GM20431 (cell line): ENCODE results near the gene ZMAT5.

Source experiments
- in situ Hi-C: fragments of 300-500 bp; cut with MseI, MboI; formaldehyde crosslinking; loops from one replicate; pipeline ENCODE4 v1.15.0; 2020; ENCODE audit warnings: low sequenced_read_pairs; ENCODE audit not compliant: unreplicated experiment

The ZMAT5 gene

DNA sequence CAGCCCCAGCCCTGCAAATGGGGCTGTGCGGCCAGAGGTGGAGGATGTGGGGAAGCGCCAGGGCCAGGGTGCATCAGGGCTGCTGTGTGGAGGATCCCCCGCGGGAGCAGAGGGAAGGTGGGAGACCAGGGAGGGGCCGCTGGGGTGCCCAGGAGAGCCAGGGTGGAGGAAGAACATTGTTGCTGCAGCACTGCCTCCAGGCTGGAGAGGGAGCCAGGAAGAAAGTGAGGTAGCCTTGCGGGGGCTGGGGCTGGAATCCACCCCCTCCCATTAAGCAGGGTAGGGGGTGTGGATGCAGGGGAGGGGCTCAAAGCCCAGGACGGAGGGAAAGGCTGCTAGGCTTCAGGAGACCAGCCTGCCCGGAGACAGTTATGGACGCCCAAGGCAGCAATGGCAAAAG is 32.0 kb downstream of the ZMAT5 start:
- in situ Hi-C loops = no loop called here

DNA sequence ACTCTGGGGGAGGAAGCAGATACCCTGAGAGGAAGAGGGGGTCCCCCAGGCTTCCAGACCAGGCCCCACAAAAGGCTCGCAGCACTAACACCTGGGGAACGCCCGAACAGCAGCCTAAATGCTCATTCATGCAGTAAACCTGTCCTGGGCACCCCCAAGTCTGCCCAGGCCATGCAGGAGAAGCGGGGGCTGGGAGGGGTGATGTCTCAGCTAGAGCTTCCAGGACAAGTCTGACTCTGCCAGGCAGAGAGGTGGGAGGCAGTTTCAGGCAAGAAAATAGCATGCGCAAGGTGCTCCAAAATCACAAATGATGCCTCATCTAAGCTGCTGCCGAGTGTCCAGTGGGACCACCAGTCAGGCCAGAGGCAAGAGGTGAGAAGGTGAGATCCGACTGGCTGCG is 32.4 kb downstream of the ZMAT5 start:
- in situ Hi-C loops = no loop called here

DNA sequence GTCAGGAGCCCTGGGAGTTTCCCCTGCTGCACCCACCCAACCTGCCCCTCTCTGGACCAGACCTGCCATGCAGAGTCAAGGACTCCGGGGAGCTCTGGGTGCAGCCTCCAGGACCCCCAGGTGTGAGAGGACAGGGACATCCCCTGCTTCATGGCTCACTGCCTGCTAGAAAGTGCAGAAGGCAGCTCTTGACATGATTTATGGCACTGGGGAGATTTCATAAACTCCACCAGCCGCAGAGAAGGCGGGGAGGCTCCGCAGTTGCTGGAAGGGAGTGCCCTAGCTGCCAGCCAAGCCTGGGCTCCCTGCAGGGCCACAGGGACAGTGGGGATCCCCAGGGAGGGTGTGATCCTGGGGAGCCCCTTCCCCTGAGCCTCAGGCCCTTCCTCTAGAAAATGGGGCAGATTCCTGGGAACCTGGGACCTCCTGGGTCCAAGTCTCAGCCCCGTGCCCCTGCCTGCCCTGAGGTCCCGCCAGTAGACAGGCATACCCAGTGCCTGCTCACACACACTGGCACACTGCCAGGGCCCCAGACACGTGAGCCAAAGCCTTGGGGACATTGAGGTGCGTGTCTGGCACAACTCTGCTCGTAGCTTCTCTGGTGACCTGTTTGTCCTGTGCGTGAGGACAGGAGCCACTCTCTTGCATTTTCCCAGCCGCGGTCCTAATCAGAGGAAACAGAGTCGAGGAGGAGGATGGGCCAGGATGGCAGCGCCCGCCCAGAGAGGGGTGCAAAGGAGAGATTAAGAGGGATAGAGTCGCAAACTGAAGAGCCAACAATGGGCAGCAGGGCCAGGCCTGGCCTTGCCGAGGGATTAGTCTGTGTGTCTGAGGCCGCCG is 33.2 kb downstream of the ZMAT5 start:
- in situ Hi-C loops = no loop called here

DNA sequence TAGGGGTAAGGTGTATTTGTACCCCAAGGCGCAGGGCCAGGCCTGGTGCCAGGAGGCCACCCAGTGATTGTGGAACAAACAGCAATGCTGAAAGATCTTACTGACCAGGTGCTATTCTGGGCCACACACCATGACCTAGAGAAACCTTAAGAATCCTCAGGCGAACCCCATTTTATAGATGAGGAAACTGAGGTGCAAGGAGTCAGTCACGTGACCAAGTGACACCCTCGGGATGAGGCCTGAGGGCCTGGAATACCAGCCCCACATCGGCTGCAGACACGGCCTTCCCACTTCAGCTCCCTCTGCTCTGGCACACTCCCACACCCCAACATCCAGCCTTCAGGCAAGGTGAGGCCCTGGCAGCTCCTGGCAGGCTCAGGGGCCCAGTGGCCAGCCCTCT is 33.9 kb downstream of the ZMAT5 start:
- in situ Hi-C loops = no loop called here

DNA sequence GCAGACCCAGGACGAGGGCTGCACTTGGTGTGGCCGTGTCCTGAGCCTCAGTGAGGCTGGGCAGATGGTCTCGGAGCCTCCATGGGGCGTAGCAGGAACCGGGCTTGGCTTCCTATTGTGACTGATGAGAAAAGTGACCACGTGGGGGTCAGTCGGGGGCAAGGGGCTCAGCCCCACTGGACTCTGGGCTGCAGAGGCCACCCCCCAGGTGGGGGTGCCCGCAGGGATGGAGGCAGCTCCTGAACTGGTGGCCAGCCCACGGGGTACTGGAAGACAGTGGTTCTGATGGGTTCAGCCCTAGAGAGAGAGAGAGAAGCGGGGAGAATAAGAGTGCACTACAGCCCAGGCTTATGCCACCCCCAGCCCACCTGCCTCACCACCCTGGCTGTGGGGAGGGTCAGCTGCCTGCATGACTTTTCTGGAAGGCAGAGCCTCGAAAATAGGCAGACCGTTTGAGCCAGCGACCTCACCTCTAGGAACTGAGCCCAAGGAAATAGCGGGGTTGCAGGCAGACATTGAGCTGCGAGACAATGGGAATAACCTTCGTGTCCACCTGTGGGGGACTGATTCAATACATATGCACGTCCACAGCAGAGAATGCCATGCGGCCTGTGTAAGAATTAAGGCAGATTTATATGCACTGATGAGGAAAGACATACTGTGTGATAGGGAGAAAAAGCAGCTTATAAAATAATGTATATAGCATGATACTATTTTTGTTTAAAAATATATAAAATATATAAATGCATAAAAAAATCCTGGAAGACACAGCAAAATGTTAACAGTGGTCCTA is 35.6 kb downstream of the ZMAT5 start:
- in situ Hi-C loops = no loop called here

DNA sequence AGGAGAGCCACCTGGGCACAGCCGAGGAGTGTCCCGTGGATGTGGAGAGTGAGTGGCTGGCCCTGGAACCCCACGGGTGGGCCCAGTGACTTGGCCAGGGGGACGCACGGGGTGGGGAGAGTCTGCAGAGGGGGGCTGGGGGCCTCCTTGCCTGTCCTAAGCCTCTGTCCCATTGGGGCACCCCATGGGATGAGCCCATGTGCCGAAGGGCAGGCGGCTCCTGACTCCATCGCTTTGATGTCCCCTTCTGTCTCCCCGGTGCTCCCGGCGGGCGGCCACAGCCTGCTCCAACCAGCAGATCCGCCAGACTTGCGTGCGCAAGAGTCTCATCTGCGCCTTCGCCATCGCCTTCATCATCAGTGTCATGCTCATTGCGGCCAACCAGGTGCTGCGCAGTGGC is 37.6 kb downstream of the ZMAT5 start:
- in situ Hi-C loops = no loop called here

DNA sequence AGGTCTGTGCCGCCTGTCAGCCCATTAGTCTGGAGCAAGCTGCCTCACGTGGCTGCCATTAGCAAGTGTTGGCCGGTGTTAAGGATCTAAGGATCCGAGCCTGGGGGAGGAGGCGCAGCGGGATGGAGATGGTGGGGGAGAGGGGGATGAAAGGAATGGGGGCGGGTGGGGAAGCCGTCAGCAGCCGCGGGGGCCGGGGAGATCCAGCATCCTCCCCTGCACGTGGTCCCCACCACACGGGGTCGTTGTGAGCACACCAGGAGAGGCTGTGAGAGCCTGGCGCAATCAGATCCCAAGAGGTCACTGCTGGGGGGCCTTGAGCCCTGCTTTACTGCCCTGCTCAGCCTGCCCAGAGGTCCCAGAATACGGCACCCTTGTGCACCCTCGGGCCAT is 39.7 kb downstream of the ZMAT5 start:
- in situ Hi-C loops = no loop called here

DNA sequence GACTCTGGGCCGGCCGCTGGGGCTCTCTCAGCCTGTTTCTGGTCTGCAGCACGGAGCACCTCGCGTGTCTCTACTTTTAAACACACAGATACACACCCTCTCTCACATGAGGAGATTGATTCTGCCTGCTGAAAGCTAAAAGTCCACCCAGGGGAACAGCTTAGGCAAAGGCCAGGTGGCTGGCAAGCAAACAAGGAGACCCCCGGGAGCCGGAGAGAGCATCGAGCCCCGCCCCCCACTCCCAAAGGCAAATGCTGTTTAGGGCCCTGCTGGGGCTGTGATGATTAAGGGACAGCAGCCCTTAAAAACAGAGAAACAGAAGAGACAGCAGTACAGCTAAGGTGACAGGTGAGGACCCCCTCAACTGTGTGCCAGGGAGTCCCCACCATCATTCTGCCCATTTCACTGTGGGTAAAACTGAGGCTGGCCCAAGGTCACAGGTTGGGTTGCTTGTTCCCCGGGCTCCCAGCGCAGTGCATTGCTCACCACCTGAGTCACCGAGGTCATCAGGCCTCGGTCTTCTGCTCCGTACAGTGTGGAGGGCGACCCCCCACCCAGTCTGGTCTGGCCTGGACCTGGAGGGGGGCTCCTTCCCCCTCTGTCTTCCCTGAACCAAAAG is 40.2 kb downstream of the ZMAT5 start:
- in situ Hi-C loops = no loop called here

DNA sequence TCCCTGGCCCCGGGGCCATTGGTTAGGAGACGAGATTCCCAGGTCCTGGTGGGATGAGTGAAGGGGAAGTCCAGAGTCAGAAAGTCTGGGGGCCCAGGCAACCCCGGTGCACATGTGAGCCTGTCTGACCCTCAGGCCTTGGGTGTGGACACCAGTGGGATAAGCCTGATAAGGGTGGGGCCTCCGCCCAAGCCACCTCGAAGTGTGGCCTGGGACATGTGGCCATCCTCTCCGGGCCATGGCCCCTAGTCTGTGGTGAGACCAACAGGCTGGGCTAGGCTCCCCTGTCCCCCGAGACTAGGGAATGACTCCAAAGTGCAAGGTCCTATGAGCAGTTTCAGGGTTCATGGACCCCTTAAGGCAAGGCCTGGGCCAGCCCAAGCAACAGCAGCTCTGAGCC is 40.7 kb downstream of the ZMAT5 start:
- in situ Hi-C loops = no loop called here

DNA sequence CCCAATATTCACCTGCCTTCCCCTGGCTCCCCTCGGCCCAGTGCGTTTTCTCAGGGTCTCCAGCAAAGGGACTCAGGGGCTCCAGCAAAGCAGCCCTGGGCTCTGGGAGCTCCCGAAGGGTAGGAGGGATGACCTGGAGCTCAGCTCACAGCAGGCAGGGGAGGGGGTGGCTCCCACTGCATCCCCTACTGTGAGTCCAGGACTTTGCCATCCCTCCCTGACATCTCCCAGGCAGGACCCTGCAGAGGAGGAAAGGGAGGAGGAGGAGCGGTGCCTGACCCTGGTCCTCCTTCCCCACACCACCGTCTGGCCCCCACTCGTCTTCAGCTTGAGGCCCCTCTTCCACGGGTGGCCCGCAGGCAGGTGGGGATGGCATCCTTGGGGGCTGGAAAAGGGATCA is 42.0 kb downstream of the ZMAT5 start:
- in situ Hi-C loops = no loop called here

DNA sequence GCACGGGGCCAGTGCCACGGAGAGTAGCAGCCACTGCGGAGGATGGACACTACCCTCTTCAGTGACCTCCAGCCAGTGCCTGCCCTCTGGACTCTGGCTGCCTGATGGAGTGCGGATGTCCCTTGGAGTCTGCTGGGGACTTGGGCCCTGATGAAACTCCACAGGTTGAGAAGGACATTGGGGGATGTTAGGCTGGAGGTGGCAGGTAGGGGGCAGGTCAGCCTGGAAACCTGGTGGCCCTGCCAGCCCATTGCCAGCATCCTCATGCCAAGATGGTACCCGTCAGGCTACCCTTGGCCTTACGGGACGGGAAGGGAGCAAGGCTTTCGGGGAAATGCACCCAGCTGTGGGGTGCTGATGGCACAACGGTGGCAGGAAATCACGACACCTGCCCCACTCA is 43.0 kb downstream of the ZMAT5 start:
- in situ Hi-C loops = no loop called here

DNA sequence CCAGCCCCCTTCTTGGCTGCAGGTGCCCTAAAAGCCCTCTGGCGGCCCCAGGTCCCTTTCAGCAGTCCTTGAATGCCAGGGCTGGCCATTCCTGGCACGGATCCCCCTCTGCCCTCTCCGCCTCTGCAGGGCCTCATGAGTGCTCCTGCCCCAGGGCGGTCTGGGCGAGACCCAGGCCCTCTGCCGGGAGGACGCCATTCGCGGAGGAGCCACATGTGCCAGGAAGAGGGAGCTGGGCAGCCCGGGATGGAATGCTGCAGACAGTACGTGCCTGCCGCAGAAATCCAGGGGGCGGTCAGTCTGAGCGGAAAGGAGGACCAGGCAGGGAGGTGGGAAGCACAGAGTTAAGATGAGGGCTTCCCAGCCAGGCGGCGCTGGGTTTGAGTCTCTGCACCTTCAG is 44.2 kb downstream of the ZMAT5 start:
- in situ Hi-C loops = no loop called here

DNA sequence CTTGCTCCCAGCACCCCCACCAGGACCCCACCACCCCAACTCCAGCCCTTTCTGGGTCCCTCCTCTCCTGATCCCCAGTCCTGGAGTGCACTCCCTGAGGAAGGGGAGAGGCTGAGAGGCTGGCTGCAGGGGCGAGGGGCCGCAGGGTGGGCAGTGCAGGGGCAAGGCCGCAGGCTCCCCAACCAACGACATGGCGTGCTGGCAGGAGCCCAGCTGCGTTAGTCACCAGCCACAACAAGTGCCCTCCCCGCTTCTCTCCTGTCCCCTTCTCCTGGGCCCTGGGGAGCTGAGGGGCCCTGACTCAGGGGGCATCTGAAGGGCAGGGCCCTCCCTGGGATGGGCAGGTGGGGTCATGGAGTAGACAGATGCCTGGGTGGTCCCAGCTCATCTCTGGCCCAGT is 44.7 kb downstream of the ZMAT5 start:
- in situ Hi-C loops = no loop called here

DNA sequence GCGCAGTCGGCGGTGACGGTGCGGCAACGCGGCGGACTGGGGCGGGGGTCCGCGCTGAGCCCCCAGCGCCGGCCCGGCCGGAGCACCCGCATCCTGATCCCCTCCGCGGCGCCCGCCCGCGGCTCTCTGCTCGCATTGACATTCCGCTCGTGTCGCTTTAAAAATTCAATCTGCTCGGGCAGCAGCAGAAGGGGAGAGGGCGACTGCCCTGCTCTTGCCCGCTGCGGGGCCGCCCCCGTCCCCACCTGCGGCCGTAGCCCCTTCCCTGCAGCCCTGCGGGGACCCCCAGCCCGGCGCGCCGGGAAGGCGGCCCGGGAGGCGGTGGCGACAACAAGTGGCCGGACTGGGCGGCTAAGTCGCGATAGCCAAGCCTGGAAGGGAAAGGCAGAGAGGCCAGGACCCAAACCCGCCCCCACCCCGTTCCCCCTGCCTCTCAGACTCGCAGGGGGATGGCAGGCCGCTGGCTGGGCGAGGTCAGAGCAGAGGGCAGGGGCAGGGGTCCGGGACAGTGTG is 45.9 kb downstream of the ZMAT5 start:
- in situ Hi-C loops = no loop called here

DNA sequence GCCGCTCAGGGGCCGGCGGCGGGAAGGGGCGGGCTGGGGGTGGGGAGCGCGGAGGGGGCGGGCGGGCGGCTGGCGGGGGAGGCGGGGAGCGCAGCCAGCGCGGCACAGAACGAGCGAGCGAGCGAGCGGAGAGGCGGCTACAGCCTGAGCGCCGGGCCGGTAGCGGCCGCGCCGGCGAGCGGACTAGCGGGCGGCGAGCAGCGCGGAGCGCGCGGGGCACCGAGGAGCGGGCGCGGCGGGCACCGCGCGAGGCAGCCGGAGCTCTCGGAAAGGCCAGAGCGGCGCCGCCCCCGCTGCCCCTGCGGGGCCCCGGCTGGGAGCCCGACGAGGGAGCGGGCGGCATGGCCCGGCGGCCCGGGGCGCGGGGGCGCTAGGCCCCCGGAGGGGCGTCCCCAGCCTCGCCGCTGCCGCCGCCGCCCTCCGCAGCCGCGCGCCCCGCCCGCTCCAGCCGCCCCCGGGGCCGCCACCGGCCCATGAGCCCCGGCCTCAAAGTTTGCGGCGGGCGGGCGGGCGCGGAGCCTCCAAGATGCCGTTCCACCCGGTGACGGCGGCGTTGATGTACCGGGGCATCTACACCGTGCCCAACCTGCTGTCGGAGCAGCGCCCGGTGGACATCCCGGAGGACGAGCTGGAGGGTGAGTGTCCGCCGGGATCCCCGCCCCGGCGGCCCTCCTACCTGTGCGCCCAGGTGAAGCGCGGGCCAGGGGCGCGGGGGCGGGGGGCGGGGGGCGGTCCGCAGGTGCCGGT is 46.7 kb downstream of the ZMAT5 start, which contains the start of gene CABP7:
CABP7 (plus strand) TSS at position 105 of the 747 bp plus-strand sequence; CDS start at position 527, 422 bp downstream.
- in situ Hi-C loops = no loop called here

DNA sequence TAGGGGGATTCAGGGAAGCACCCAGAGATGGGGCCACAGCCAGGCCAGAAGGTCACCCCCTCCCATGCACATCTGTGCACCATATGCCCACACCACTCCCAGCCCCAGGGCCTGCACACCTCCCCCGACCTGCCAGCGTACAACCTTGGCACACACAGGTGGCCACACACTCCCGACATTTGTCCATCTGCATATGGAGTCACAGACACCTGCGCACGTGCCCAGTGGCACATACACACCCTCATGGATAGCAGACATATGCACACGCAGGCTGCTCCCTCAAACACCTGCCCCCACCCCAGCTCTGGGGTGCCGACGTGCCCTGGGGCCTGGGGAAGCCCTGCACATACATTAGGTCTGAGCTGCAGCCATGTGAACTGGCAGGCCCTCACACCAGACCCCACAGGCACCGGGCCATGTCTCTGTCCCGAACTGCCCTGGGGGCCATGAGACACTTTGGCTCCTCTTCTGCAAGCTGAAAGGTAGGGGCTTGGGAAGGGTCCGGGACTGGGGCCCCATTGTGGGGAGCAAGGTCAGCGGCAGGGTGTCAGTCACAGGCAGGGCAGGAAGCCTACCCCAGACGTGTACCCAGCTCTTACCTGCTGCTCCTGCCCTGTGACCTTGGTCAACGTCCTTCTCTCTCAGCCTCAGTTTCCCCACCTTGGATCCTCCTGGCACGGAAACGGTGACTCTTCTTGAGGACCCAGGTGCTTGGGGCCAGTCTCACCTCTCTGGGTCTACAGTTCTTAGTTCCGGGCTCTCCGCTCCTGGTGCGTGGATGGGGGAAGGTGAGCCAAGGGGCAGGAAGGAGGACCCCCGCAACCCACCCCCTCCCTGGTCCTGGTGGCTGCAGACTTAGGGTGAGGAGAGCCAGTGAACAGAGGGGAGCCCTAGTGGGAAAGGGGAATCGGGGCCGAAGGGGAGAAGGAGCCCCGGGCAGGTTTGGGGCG is 47.6 kb downstream of the ZMAT5 start:
- in situ Hi-C loops = no loop called here

DNA sequence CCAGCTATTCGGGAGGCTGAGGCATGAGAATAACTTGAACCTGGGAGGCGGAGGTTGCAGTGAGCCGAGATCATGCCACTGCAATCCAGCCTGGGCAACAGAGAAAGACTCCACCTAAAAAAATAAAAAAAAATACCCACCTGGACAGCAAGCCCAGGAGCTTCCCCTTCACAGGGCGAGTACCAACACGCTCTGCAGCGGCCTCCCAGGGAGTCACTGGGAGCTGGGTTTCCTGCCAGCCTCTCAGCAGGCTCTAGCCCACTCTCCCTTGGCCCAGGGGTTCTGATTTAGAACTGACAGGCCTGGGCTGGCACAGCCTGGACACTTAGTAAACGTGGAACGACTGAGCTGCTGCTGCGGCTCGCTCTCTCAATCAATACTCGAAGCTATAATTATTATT is 49.0 kb downstream of the ZMAT5 start:
- in situ Hi-C loops = no loop called here

DNA sequence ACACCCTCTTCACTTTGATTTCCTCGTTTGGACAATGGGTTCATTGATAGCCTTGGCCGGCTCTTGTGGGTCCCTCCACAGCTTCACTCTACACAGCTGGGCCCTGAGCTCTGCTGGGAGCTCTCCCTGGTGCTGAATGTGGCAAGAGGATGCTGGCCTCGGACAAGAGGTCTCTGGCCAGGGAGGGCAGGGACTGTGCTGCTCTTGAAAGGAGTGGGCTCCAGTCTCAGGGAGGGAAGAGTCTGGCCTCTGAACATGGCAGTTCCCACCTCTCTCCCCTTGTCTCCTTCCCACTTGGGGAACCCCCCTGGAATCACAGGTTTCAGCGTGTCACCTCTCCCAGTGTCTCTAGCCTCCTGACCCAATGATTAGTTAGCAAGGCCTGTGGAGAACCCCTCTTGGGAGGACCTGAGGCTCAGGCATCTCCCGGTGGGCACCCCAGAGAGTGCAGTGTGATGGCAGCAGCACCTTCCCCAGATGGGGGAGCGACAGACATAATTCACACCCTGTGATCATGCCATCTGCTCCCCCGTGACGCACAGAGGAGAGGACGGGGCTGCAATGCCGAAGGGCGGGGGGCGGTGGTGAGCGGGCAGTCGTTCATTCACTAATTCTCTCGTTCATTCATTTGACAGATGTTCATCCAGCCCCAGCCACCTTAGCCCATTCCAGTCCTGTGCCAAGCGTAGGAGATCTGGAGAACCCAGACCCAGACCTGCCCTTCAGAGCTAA is 49.8 kb downstream of the ZMAT5 start:
- in situ Hi-C loops = no loop called here
